T-cell (primary cell): Measurements from ENCODE around the gene SLC22A4. TPM values are rescaled to one million over a fixed set of nuclear protein-coding genes. Genes with fewer than 3 reads are reported as not detected.
A peak's percentile ranks its signal among the peaks of the same experiment; 100 is the strongest.

Experiments
- ATAC-seq, 4 experiments: fragments of 200-7000 bp in 3 of 4; fragments of 150-1000 bp in 1 of 4; cut with Tn5 transposase; replicated peaks in 1 of 4; 1 replicate in 3 of 4; 2 replicates in 1 of 4; pipeline ENCODE4 v1.10.0; 2021; ENCODE audit warnings: moderate library complexity in 3 of 4, mild to moderate bottlenecking in 2 of 4, moderate number of reproducible peaks in 1 of 4
- CTCF ChIA-PET, 2 donors: fragments of 300-600 bp; sonication (Branson Sonifier 250); formaldehyde crosslinking; loops; one replicate each; lab custom pipeline; 2022; ENCODE audit warnings: antibody characterized with exemption in 2 of 2; lab: Charles Lee
- POLR2A ChIA-PET, 2 donors: fragments of 300-600 bp; sonication (Branson Sonifier 250); formaldehyde crosslinking; loops; one replicate each; lab custom pipeline; 2022; ENCODE audit warnings: antibody characterized with exemption in 2 of 2; lab: Charles Lee
- DNase-seq, 35 experiments: peaks; one replicate each; pipeline versions ENCODE4 v3.0.0 to v3.0.0-alpha.2; 2013 to 2023
- H3K27ac ChIP-seq: one replicate; pipeline ENCODE4 v1.5.1; 2013; ENCODE audit warnings: low read length
- H3K27me3 ChIP-seq, 2 experiments: replicated peaks in 1 of 2; 1 replicate in 1 of 2; 2 replicates in 1 of 2; pipeline versions ENCODE4 v1.6.1 to v1.7.0; 2013; ENCODE audit warnings: low read length in 1 of 2, mixed read lengths in 1 of 2; ENCODE audit not compliant: control insufficient read depth in 2 of 2, insufficient read depth in 2 of 2; ENCODE audit errors: extremely low read depth in 1 of 2
- H3K36me3 ChIP-seq, 2 donors: 1 replicate in 1 of 2; 2 replicates in 1 of 2; pipeline versions ENCODE4 v1.6.1 to v1.7.0; 2013; ENCODE audit warnings: low read length in 1 of 2; ENCODE audit not compliant: control insufficient read depth in 2 of 2, insufficient read depth in 1 of 2; ENCODE audit errors: extremely low read depth in 1 of 2
- H3K4me1 ChIP-seq, 2 experiments: 1 replicate in 1 of 2; 2 replicates in 1 of 2; pipeline versions ENCODE4 v1.6.1 to v1.7.0; 2013; ENCODE audit warnings: low read length in 2 of 2, mixed read lengths in 1 of 2; ENCODE audit not compliant: insufficient read depth in 2 of 2, control insufficient read depth in 1 of 2; ENCODE audit errors: extremely low read depth in 1 of 2
- H3K4me3 ChIP-seq, 2 donors: 1 replicate in 1 of 2; 2 replicates in 1 of 2; pipeline versions ENCODE4 v1.5.1 to v1.7.0; 2013; ENCODE audit warnings: mild to moderate bottlenecking in 2 of 2, low read length in 1 of 2, moderate library complexity in 1 of 2; ENCODE audit not compliant: control insufficient read depth in 1 of 2; ENCODE audit errors: extremely low read depth in 1 of 2
- H3K9me3 ChIP-seq: 2 replicates; pipeline ENCODE4 v1.7.0; 2013
- H3K27ac Mint-ChIP-seq, 2 donors: one replicate each; pipeline ENCODE4 v1.8.0; 2020 to 2021; ENCODE audit warnings: mild to moderate bottlenecking in 2 of 2, mixed read lengths in 2 of 2
- H3K27me3 Mint-ChIP-seq, 2 donors: one replicate each; pipeline ENCODE4 v1.8.0; 2021 to 2022; ENCODE audit warnings: mixed read lengths in 2 of 2
- H3K36me3 Mint-ChIP-seq: one replicate; pipeline ENCODE4 v1.8.0; 2021; ENCODE audit warnings: mixed read lengths
- H3K4me1 Mint-ChIP-seq, 3 donors: one replicate each; pipeline ENCODE4 v1.8.0; 2020 to 2022; ENCODE audit warnings: mixed read lengths in 3 of 3, mild to moderate bottlenecking in 1 of 3
- H3K4me3 Mint-ChIP-seq, 3 donors: one replicate each; pipeline ENCODE4 v1.8.0; 2020 to 2022; ENCODE audit warnings: mild to moderate bottlenecking in 3 of 3, mixed read lengths in 3 of 3, moderate library complexity in 3 of 3
- H3K9me3 Mint-ChIP-seq, 3 donors: one replicate each; pipeline ENCODE4 v1.8.0; 2020 to 2022; ENCODE audit warnings: mixed read lengths in 3 of 3
- WGBS: methylation state at CpG from one replicate; pipeline ENCODE4 v1.1.5; 2013; ENCODE audit warnings: missing lambda C conversion rate; ENCODE audit not compliant: insufficient coverage; 5-methylcytosine and 5-hydroxymethylcytosine counted together
- total RNA-seq, 35 experiments: library from RNA in 6 of 35; stranded (reverse) in 6 of 35; fragments of 120-200 nt in 1 of 35; gene quantifications; one replicate each; pipeline versions ENCODE4 v1.2.1 to v1.2.4 and lab custom pipeline; 2013 to 2026

SLC22A4 gene
- under 1 TPM in 1 of 5 donors, not detected in 4; 0.20 TPM for total RNA-seq
- 0.06 TPM for total RNA-seq (2013)
- 0 to 6.4 (median 1.3) reads per million in 29 experiments for total RNA-seq (lab: John Stamatoyannopoulos, UW)

GRCh38 chr5:132293992-132294727, at the start of gene SLC22A4:
Gene SLC22A4, plus strand, starts transcription at chr5:132294394. Its CDS starts 223 bp downstream, at chr5:132294617.
- WGBS = 1% methylated on average over 56 of the region's 63 CpGs
- peak within 1 kb of the TSS; percentile 27 for H3K27ac ChIP-seq
- Mint-ChIP-seq H3K27me3 (peaks cover 16 to 17% of the 10 kb centered on the region in 2 donors), H3K4me3 (peak within 1 kb of the TSS; percentile 81 to 91 (median 89)), H3K9me3 (no peaks in the 10 kb centered on the region), H3K27ac (peak within 1 kb of the TSS; percentile 36), H3K4me1 (peaks cover 13 to 21% (median 19%) of the 10 kb centered on the region in 3 donors), H3K36me3 (no peaks in the 10 kb centered on the region)
- H3K4me1 ChIP-seq = peaks cover 7 to 25% of the 10 kb centered on the region in 2 experiments
- CTCF ChIA-PET = interaction anchor here in 1 of 2 donors (0.7 kb wide), 1 partner anchor 22 kb away, joined by 3 read pairs; no protein-coding TSS in a partner anchor
- peak within 1 kb of the TSS; percentile 68 to 80 for H3K4me3 ChIP-seq
- ATAC-seq = peak; percentile 80 to 87 (median 83)
- POLR2A ChIA-PET = interaction anchor here in 1 of 2 donors (0.8 to 1.3 kb wide), 2 partner anchors 75 to 202 kb away, joined by 3 to 9 read pairs; partner anchors contain the start of gene SLC22A5
- no peaks in the 10 kb centered on the region for H3K9me3 ChIP-seq
- peaks cover 0 to 38% of the 10 kb centered on the region in 2 experiments for H3K27me3 ChIP-seq
- DNase-seq = peak; percentile 19 to 75 (median 54)
- H3K36me3 ChIP-seq = no peaks in the 10 kb centered on the region

GRCh38 chr5:132245593-132245992, 48.6 kb upstream of the SLC22A4 start:
- Histone ChIP-seq H3K27me3 (peaks cover 0 to 12% of the 10 kb centered on the region in 2 experiments), H3K4me1 (no peaks in the 10 kb centered on the region), H3K36me3 (no peaks in the 10 kb centered on the region), H3K9me3 (no peaks in the 10 kb centered on the region), H3K27ac (no peak overlapping the region), H3K4me3 (no peak overlapping the region)
- Mint-ChIP-seq H3K27ac (no peak overlapping the region), H3K9me3 (peaks cover 19 to 46% (median 20%) of the 10 kb centered on the region in 3 donors), H3K4me3 (no peak overlapping the region), H3K27me3 (peaks cover 14 to 19% of the 10 kb centered on the region in 2 donors), H3K4me1 (no peaks in the 10 kb centered on the region), H3K36me3 (peaks cover 16% of the 10 kb centered on the region)
- POLR2A ChIA-PET = no interaction called here
- CTCF ChIA-PET = no interaction called here
- no CpG with 5 or more reads among the region's 1 CpG for WGBS
- DNase-seq = no peak
- ATAC-seq = no peak

GRCh38 chr5:132246806-132247205, 47.4 kb upstream of the SLC22A4 start:
- Mint-ChIP-seq H3K4me3 (no peak overlapping the region), H3K27ac (no peak overlapping the region), H3K27me3 (peaks cover 14 to 19% of the 10 kb centered on the region in 2 donors), H3K36me3 (peaks cover 16% of the 10 kb centered on the region), H3K4me1 (no peaks in the 10 kb centered on the region), H3K9me3 (peaks cover 15 to 37% (median 19%) of the 10 kb centered on the region in 3 donors)
- DNase-seq (no peak), ATAC-seq (no peak)
- H3K9me3 ChIP-seq = no peaks in the 10 kb centered on the region
- no peaks in the 10 kb centered on the region for H3K4me1 ChIP-seq
- H3K27me3 ChIP-seq = peaks cover 0 to 19% of the 10 kb centered on the region in 2 experiments
- no peak overlapping the region for H3K4me3 ChIP-seq
- no peak overlapping the region for H3K27ac ChIP-seq
- H3K36me3 ChIP-seq = no peaks in the 10 kb centered on the region
- ChIA-PET POLR2A (no interaction called here), CTCF (interaction anchor here in 1 of 2 donors (0.6 to 1.2 kb wide), 2 partner anchors 9 to 254 kb away, joined by 3 read pairs; no protein-coding TSS in a partner anchor)

DNA sequence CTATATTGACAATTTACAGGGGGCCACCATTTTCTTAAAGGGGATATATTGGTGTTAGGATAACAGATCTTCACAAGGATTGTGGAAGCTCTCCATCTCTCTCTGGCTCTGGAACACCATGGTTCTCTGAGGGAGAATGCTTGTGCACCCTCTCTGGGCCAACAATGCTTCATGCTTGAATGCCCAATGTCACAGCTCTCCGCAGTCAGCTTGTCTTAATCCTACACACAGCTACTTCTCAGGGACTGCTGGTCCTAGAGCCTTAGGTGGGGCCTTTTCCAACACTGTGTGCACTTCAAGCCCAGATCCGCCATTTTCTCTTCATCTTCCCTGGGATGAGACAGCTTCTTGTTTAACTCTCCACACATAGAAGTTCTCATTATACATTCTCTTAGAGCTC, 43.6 kb upstream of the SLC22A4 start:
- H3K36me3 Mint-ChIP-seq = no peaks in the 10 kb centered on the region
- ChIA-PET POLR2A (interaction anchor here in 1 of 2 donors (0.5 kb wide), 1 partner anchor 14 kb away, joined by 4 read pairs; no protein-coding TSS in a partner anchor), CTCF (interaction anchor here in 1 of 2 donors (1.0 kb wide), 1 partner anchor 18 kb away, joined by 3 read pairs; no protein-coding TSS in a partner anchor)
- H3K36me3 ChIP-seq = no peaks in the 10 kb centered on the region
- no peak for ATAC-seq
- 94% methylated on average over 2 of the region's 2 CpGs for WGBS
- DNase-seq = no peak
- H3K27ac Mint-ChIP-seq = no peak overlapping the region
- no peak overlapping the region for H3K4me3 Mint-ChIP-seq
- peaks cover 0 to 29% of the 10 kb centered on the region in 2 experiments for H3K27me3 ChIP-seq
- H3K9me3 Mint-ChIP-seq = peaks cover 2 to 17% (median 5%) of the 10 kb centered on the region in 3 donors
- H3K9me3 ChIP-seq = no peaks in the 10 kb centered on the region
- peaks cover 0 to 4% of the 10 kb centered on the region in 2 donors for H3K27me3 Mint-ChIP-seq
- H3K4me3 ChIP-seq = no peak overlapping the region
- no peaks in the 10 kb centered on the region for H3K4me1 ChIP-seq
- no peak overlapping the region for H3K27ac ChIP-seq
- H3K4me1 Mint-ChIP-seq = no peaks in the 10 kb centered on the region

- no peak overlapping the region for H3K27ac ChIP-seq
- H3K4me3 ChIP-seq = no peak overlapping the region
- 75% methylated on average over 7 of the region's 10 CpGs for WGBS
- peaks cover 5 to 8% of the 10 kb centered on the region in 2 donors for H3K27me3 Mint-ChIP-seq
- peak in 1 of 35 experiments; percentile 17 for DNase-seq
- ATAC-seq = no peak
- no peak overlapping the region for H3K27ac Mint-ChIP-seq
- H3K4me1 Mint-ChIP-seq = no peaks in the 10 kb centered on the region
- no peaks in the 10 kb centered on the region for H3K4me1 ChIP-seq
- POLR2A ChIA-PET = interaction anchor here in 1 of 2 donors (0.5 kb wide), 1 partner anchor 14 kb away, joined by 4 read pairs; no protein-coding TSS in a partner anchor
- H3K36me3 ChIP-seq = no peaks in the 10 kb centered on the region
- H3K9me3 ChIP-seq = no peaks in the 10 kb centered on the region
- no peak overlapping the region for H3K4me3 Mint-ChIP-seq
- CTCF ChIA-PET = interaction anchor here in 1 of 2 donors (1.0 kb wide), 1 partner anchor 17 kb away, joined by 3 read pairs; no protein-coding TSS in a partner anchor
- H3K9me3 Mint-ChIP-seq = peaks cover 0 to 10% (median 2%) of the 10 kb centered on the region in 3 donors
- no peaks in the 10 kb centered on the region for H3K36me3 Mint-ChIP-seq
- H3K27me3 ChIP-seq = peaks cover 0 to 32% of the 10 kb centered on the region in 2 experiments
These were observed 42.9 kb upstream of the SLC22A4 start for GRCh38 chr5:132251220-132251725.

GRCh38 chr5:132253008-132253441, 41.2 kb upstream of the SLC22A4 start:
- peaks cover 13 to 16% of the 10 kb centered on the region in 2 donors for H3K27me3 Mint-ChIP-seq
- no peaks in the 10 kb centered on the region for H3K9me3 ChIP-seq
- no peak overlapping the region for H3K4me3 ChIP-seq
- peaks cover 0 to 46% of the 10 kb centered on the region in 2 experiments for H3K27me3 ChIP-seq
- ChIA-PET POLR2A (no interaction called here), CTCF (interaction anchor here in 1 of 2 donors (0.9 kb wide), 1 partner anchor 15 kb away, joined by 3 read pairs; no protein-coding TSS in a partner anchor)
- no peak overlapping the region for H3K27ac ChIP-seq
- H3K9me3 Mint-ChIP-seq = no peaks in the 10 kb centered on the region
- WGBS = 83% methylated on average over 1 of the region's 4 CpGs
- no peak for ATAC-seq
- H3K27ac Mint-ChIP-seq = no peak overlapping the region
- peaks cover 0 to 8% of the 10 kb centered on the region in 2 experiments for H3K4me1 ChIP-seq
- no peak overlapping the region for H3K4me3 Mint-ChIP-seq
- no peak for DNase-seq
- H3K4me1 Mint-ChIP-seq = no peaks in the 10 kb centered on the region
- no peaks in the 10 kb centered on the region for H3K36me3 Mint-ChIP-seq
- no peaks in the 10 kb centered on the region for H3K36me3 ChIP-seq
